Skeletal muscle cell (primary cell): ENCODE measurements around the gene FREY1.

Experiments used
- DNase-seq: peaks from one replicate; pipeline ENCODE4 v3.0.0-alpha.2; 2010; ENCODE audit warnings: low read depth
- H3K4me3 ChIP-seq: 2 replicates; pipeline ENCODE4 v1.5.1; 2011; ENCODE audit warnings: low read depth, mild to moderate bottlenecking, control low read depth, low read length, moderate library complexity

FREY1 gene

GRCh38 chr11:45899448-45900174 is 7.5 kb downstream of the FREY1 start:
- DNase-seq: peak; percentile 66
- peak overlapping the region; percentile 62 for H3K4me3 ChIP-seq

- H3K4me3 ChIP-seq: peak overlapping the region; percentile 62
- DNase-seq: no peak
Measured at GRCh38 chr11:45899086-45899447, 8.0 kb downstream of the FREY1 start.

GRCh38 chr11:45897556-45897955 is 9.5 kb downstream of the FREY1 start:
- DNase-seq: no peak
- no peak overlapping the region for H3K4me3 ChIP-seq

GRCh38 chr11:45896422-45896984 is 10.6 kb downstream of the FREY1 start:
- DNase-seq: no peak
- H3K4me3 ChIP-seq: no peak overlapping the region

GRCh38 chr11:45895553-45896259 is 11.4 kb downstream of the FREY1 start:
- no peak for DNase-seq
- H3K4me3 ChIP-seq: no peak overlapping the region

GRCh38 chr11:45894555-45895247 is 12.4 kb downstream of the FREY1 start:
- H3K4me3 ChIP-seq: no peak overlapping the region
- DNase-seq: no peak

- DNase-seq: no peak
Measured at GRCh38 chr11:45892856-45893255, 14.2 kb downstream of the FREY1 start.

GRCh38 chr11:45890886-45891550 is 16.1 kb downstream of the FREY1 start:
- no peak for DNase-seq
- H3K4me3 ChIP-seq: no peak overlapping the region

More at GRCh38 chr11:45892856-45893255, 14.2 kb downstream of the FREY1 start:
- no peak overlapping the region for H3K4me3 ChIP-seq

- no peak for DNase-seq
- H3K4me3 ChIP-seq: no peak overlapping the region
Measured at GRCh38 chr11:45889966-45890365, 17.1 kb downstream of the FREY1 start.

GRCh38 chr11:45889555-45889954 is 17.5 kb downstream of the FREY1 start:
- H3K4me3 ChIP-seq: no peak overlapping the region
- no peak for DNase-seq

GRCh38 chr11:45887587-45887986 is 19.5 kb downstream of the FREY1 start:
- no peak for DNase-seq
- no peak overlapping the region for H3K4me3 ChIP-seq

- H3K4me3 ChIP-seq: no peak overlapping the region
- no peak for DNase-seq
Measured at GRCh38 chr11:45886816-45887520, 20.1 kb downstream of the FREY1 start.

- no peak for DNase-seq
- peak overlapping the region; percentile 46 for H3K4me3 ChIP-seq
Measured at GRCh38 chr11:45885921-45886721, 20.9 kb downstream of the FREY1 start.

- no peak for DNase-seq
- H3K4me3 ChIP-seq: peak within 1 kb of the TSS; percentile 46
Measured at GRCh38 chr11:45885274-45885920, 21.7 kb downstream of the FREY1 start, which contains the start of gene MAPK8IP1. Gene MAPK8IP1, plus strand, starts transcription at chr11:45885651. Its CDS starts 170 bp downstream, at chr11:45885821.

GRCh38 chr11:45884596-45885185 is 22.4 kb downstream of the FREY1 start:
- no peak overlapping the region for H3K4me3 ChIP-seq
- DNase-seq: no peak

GRCh38 chr11:45881708-45882368 is 25.2 kb downstream of the FREY1 start:
- no peak overlapping the region for H3K4me3 ChIP-seq
- no peak for DNase-seq
